Smooth muscle cell (in vitro differentiated cells): ENCODE results near the gene PPFIA2. TPM values are rescaled to one million over a fixed set of nuclear protein-coding genes. Genes with fewer than 3 reads are reported as not detected.
"Not testable (repeated sequence)": the region's sequence is repeated elsewhere in the genome, so short reads cannot be mapped to it uniquely, and the experiment has no call there.

Source experiments
- DNase-seq: peaks from one replicate; lab custom pipeline; 2025; ENCODE audit not compliant: unreplicated experiment; lab: John Stamatoyannopoulos, UW
- H2AFZ ChIP-seq: fragments of 200-600 bp; sonication (generic); 2 replicates; pipeline ENCODE4 v1.6.0; 2016; ENCODE audit warnings: antibody characterized with exemption, low read depth, mild to moderate bottlenecking
- H3F3A ChIP-seq: fragments of 200-600 bp; sonication (generic); 2 replicates; pipeline ENCODE4 v1.6.0; 2017; ENCODE audit warnings: antibody characterized with exemption, low read depth
- H3K27ac ChIP-seq: fragments of 200-600 bp; sonication (generic); 2 replicates; pipeline ENCODE4 v1.5.1; 2016; ENCODE audit warnings: low read depth, mild to moderate bottlenecking
- H3K27me3 ChIP-seq: fragments of 200-600 bp; sonication (generic); 2 replicates; pipeline ENCODE4 v1.6.1; 2016; ENCODE audit warnings: low read depth, mild to moderate bottlenecking
- H3K36me3 ChIP-seq: fragments of 200-600 bp; sonication (generic); 2 replicates; pipeline ENCODE4 v1.5.1; 2016; ENCODE audit warnings: low read depth
- H3K4me1 ChIP-seq: fragments of 200-600 bp; sonication (generic); 2 replicates; pipeline ENCODE4 v1.5.1; 2016; ENCODE audit warnings: low read depth
- H3K4me2 ChIP-seq: fragments of 200-600 bp; sonication (generic); 2 replicates; pipeline ENCODE4 v1.6.0; 2016; ENCODE audit warnings: mild to moderate bottlenecking
- H3K4me3 ChIP-seq: fragments of 200-600 bp; sonication (generic); 2 replicates; pipeline ENCODE4 v1.5.1; 2016; ENCODE audit warnings: mild to moderate bottlenecking
- H3K79me2 ChIP-seq: fragments of 200-600 bp; sonication (generic); 2 replicates; pipeline ENCODE4 v1.6.0; 2016; ENCODE audit warnings: low read depth, mild to moderate bottlenecking
- H3K9ac ChIP-seq: fragments of 200-600 bp; sonication (generic); 2 replicates; pipeline ENCODE4 v1.6.0; 2016; ENCODE audit warnings: low read depth
- H3K9me3 ChIP-seq: fragments of 200-600 bp; sonication (generic); replicated peaks from 2 replicates; pipeline ENCODE4 v1.5.1; 2016; ENCODE audit warnings: low read depth
- H4K20me1 ChIP-seq: fragments of 200-600 bp; sonication (generic); 2 replicates; pipeline ENCODE4 v1.6.0; 2016; ENCODE audit warnings: low read depth
- WGBS: methylation state at CpG from one replicate; pipeline ENCODE4 v1.1.7; 2016; ENCODE audit warnings: low lambda C conversion rate; 5-methylcytosine and 5-hydroxymethylcytosine counted together
- polyA plus RNA-seq: library from polyadenylated mRNA; unstranded; fragments of >200 nt; fragmentation: Nextera tagmentation; extraction: Ambion mirVana; gene quantifications from 2 replicates; pipeline ENCODE4 v1.2.1, GENCODE V29; 2016
- total RNA-seq: library from RNA; depleted of rRNA; stranded (reverse); fragments of >200 nt; gene quantifications from 2 replicates; pipeline ENCODE4 v1.2.3, GENCODE V29; 2014
- TF ChIP-seq, protein P1 (sequence below): fragments of 200-600 bp; sonication (generic); IDR thresholded peaks from 2 replicates; pipeline ENCODE4 v1.5.1; 2017; ENCODE audit warnings: borderline replicate concordance, mild to moderate bottlenecking, antibody characterized with exemption; ENCODE audit not compliant: insufficient read depth, poor library complexity, severe bottlenecking

PPFIA2 gene
- total and polyA plus RNA-seq, 2 experiments from 2014 or later: not detected

- H2AFZ ChIP-seq: no peak overlapping the region
- H3K4me2 ChIP-seq: no peak overlapping the region
- no peak overlapping the region for H3K4me3 ChIP-seq
- H4K20me1 ChIP-seq: no peaks in the 10 kb centered on the region
- TF ChIP-seq, protein P1, sequence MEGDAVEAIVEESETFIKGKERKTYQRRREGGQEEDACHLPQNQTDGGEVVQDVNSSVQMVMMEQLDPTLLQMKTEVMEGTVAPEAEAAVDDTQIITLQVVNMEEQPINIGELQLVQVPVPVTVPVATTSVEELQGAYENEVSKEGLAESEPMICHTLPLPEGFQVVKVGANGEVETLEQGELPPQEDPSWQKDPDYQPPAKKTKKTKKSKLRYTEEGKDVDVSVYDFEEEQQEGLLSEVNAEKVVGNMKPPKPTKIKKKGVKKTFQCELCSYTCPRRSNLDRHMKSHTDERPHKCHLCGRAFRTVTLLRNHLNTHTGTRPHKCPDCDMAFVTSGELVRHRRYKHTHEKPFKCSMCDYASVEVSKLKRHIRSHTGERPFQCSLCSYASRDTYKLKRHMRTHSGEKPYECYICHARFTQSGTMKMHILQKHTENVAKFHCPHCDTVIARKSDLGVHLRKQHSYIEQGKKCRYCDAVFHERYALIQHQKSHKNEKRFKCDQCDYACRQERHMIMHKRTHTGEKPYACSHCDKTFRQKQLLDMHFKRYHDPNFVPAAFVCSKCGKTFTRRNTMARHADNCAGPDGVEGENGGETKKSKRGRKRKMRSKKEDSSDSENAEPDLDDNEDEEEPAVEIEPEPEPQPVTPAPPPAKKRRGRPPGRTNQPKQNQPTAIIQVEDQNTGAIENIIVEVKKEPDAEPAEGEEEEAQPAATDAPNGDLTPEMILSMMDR: no peak
- H3K79me2 ChIP-seq: no peaks in the 10 kb centered on the region
- no peak overlapping the region for H3K27ac ChIP-seq
- no peaks in the 10 kb centered on the region for H3K27me3 ChIP-seq
- H3K9ac ChIP-seq: no peak overlapping the region
- no peaks in the 10 kb centered on the region for H3F3A ChIP-seq
- H3K36me3 ChIP-seq: no peaks in the 10 kb centered on the region
- H3K9me3 ChIP-seq: no peaks in the 10 kb centered on the region
- WGBS: 82% methylated on average over 1 of the region's 1 CpG
- no peaks in the 10 kb centered on the region for H3K4me1 ChIP-seq
- no peak for DNase-seq
Measured at GRCh38 chr12:81596558-81596957, 162.6 kb downstream of the PPFIA2 start.

DNA sequence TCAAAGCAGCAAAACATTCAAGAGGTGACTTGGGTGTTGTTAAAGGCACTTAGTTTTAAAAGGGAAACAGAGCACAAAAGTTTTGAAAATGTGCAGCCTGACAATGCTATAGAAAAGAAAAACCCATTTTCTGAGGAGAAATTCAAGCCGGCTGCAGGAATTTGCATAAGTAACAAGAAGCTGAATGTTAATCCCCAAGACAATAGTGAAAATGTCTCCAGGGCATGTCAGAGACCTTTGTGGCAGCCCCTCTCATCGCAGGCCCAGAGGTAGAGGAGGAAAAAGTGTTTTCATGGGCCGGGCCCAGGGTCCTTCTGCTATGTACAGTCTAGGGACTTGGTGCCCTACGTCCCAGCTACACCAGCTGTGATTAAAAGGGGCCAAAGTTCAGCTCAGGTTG is 167.9 kb downstream of the PPFIA2 start:
- Histone ChIP-seq H3K36me3 (no peaks in the 10 kb centered on the region), H3K27ac (no peak overlapping the region), H4K20me1 (no peaks in the 10 kb centered on the region), H3K9ac (no peak overlapping the region), H3K4me1 (no peaks in the 10 kb centered on the region), H3F3A (no peaks in the 10 kb centered on the region), H2AFZ (no peak overlapping the region), H3K27me3 (no peaks in the 10 kb centered on the region), H3K79me2 (no peaks in the 10 kb centered on the region), H3K4me2 (no peak overlapping the region), H3K4me3 (no peak overlapping the region), H3K9me3 (no peaks in the 10 kb centered on the region)
- no peak for DNase-seq
- 86% methylated on average over 4 of the region's 4 CpGs for WGBS
- TF ChIP-seq, protein P1: no peak

DNA sequence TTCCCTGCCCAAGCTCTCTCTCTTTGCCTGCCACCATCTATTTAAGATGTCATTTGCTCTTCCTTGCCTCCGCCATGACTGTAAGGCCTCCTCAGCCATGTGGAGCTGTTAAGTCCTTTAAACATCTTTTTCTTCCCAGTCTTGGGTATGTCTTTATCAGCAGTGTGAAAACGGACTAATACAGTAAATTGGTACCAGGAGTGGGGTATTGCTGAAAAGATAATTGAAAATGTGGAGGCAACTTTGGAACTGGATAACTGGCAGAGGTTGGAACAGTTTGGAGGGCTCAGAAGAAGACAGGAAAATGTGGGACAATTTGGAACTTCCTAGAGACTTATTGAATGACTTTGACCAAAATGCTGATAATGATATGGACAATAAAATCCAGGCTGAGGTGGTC is 168.4 kb downstream of the PPFIA2 start:
- H3K4me1 ChIP-seq, H3K9ac ChIP-seq, H3K27me3 ChIP-seq, H3K9me3 ChIP-seq, H3K36me3 ChIP-seq, H3K4me2 ChIP-seq, H4K20me1 ChIP-seq, H3K79me2 ChIP-seq, DNase-seq, H3K27ac ChIP-seq, H3F3A ChIP-seq, H3K4me3 ChIP-seq, H2AFZ ChIP-seq: not testable (repeated sequence)
- 80% methylated on average over 2 of the region's 2 CpGs for WGBS

DNA sequence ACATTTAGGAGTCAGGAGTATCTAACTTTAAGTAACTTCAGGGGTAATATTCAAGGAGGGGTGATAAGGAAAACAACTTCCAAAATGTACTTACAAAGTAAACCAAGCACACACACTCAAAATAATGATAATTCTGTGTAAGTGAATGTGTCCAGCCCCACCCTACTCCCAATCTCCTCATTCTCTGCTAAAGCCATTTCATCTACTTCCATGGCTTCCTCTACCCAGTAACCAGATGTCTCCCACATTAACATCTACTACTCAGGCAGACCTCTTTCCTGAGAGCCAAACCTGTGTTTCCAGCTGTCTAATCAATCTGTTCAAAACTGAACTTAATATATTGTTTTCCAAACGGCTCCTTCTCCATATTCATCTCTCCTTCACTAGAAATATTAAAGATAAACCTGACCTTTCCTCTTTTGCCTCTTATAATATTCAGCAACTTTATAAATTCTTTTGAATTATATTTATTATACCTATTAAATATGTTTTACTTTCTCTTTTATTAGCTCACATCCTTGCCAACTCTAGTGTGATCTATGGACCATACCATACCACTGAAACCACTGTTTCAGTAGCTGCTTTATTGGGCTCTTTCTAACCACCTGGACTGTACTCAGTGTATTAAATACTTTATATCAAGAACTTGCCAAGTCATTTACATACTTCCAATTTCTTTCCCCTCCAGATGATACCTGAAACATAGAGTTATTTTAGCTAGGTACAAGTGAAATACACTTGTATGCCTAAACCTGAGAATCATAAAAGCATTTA is 170.7 kb downstream of the PPFIA2 start:
- no peak overlapping the region for H2AFZ ChIP-seq
- no peaks in the 10 kb centered on the region for H3K27me3 ChIP-seq
- no peaks in the 10 kb centered on the region for H3K36me3 ChIP-seq
- H3K4me2 ChIP-seq: no peak overlapping the region
- H3K27ac ChIP-seq: no peak overlapping the region
- no peaks in the 10 kb centered on the region for H4K20me1 ChIP-seq
- H3K9me3 ChIP-seq: no peaks in the 10 kb centered on the region
- no peaks in the 10 kb centered on the region for H3K4me1 ChIP-seq
- no peak overlapping the region for H3K4me3 ChIP-seq
- no peaks in the 10 kb centered on the region for H3K79me2 ChIP-seq
- whole genome bisulfite sequencing: 80% methylated on average over 1 of the region's 1 CpG
- no peak for DNase-seq
- H3F3A ChIP-seq: no peaks in the 10 kb centered on the region
- H3K9ac ChIP-seq: no peak overlapping the region
- TF ChIP-seq, protein P1: no peak
